Measurements from ENCODE around the gene ZBTB40. TPM values are rescaled to one million over a fixed set of nuclear protein-coding genes. Genes with fewer than 3 reads are reported as not detected.

The ZBTB40 gene
- total RNA-seq, 2 donors from 2014 or later = 11.2 to 16.2 TPM

GRCh38 chr1:22461100-22461499 lies 9.4 kb downstream of the ZBTB40 start:
- Histone ChIP-seq H3K4me1 (no peaks in the 10 kb centered on the region), H3K4me3 (no peak overlapping the region), H3K27ac (no peak overlapping the region), H3K27me3 (no peaks in the 10 kb centered on the region), H3K9me3 (no peaks in the 10 kb centered on the region), H3K36me3 (no peaks in the 10 kb centered on the region), H3K9ac (ENCODE audit: low read depth in 2 of 2, low read length in 2 of 2) (no peak overlapping the region)
- no peak for TF ChIP-seq CTCF (IDR thresholded peaks at IDR 0.05)
- DNase-seq = no peak
- intact Hi-C loops (cut with DNase I) = no loop called here

GRCh38 chr1:22461678-22462527 lies 10.3 kb downstream of the ZBTB40 start:
- no peaks in the 10 kb centered on the region for H3K36me3 ChIP-seq
- no peak for DNase-seq
- intact Hi-C loops (cut with DNase I) = no loop called here
- no peaks in the 10 kb centered on the region for H3K4me1 ChIP-seq
- H3K27me3 ChIP-seq = no peaks in the 10 kb centered on the region
- no peak for TF ChIP-seq CTCF (IDR thresholded peaks at IDR 0.05)
- H3K27ac ChIP-seq = no peak overlapping the region
- H3K9me3 ChIP-seq = no peaks in the 10 kb centered on the region
- H3K4me3 ChIP-seq = no peak overlapping the region
- no peak overlapping the region for H3K9ac ChIP-seq (ENCODE audit: low read depth in 2 of 2, low read length in 2 of 2)

DNA sequence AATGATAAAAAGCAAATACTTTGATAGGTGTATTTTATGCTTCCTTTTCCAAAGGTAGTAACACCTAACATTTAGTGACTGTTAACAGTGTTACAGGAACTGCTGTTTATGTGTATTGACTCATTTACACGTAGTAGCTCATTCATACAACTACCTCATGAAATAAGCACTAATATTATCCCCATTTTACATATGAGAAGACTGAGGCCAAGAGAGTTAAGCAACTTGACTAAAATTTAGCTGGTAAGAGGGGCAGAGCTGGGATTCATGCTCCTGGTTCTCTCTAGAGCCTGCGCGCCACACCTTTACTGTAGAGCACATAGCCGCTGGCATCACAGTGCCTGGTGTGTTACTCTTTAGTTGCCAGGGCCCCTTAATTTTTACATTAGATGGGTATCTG lies 11.3 kb downstream of the ZBTB40 start:
- no peak overlapping the region for H3K4me3 ChIP-seq
- H3K9me3 ChIP-seq = no peaks in the 10 kb centered on the region
- no peaks in the 10 kb centered on the region for H3K36me3 ChIP-seq
- H3K27me3 ChIP-seq = no peaks in the 10 kb centered on the region
- H3K27ac ChIP-seq = no peak overlapping the region
- intact Hi-C loops (cut with DNase I) = no loop called here
- H3K9ac ChIP-seq (ENCODE audit: low read depth in 2 of 2, low read length in 2 of 2) = no peak overlapping the region
- no peaks in the 10 kb centered on the region for H3K4me1 ChIP-seq
- DNase-seq = no peak
- no peak for TF ChIP-seq CTCF (IDR thresholded peaks at IDR 0.05)

DNA sequence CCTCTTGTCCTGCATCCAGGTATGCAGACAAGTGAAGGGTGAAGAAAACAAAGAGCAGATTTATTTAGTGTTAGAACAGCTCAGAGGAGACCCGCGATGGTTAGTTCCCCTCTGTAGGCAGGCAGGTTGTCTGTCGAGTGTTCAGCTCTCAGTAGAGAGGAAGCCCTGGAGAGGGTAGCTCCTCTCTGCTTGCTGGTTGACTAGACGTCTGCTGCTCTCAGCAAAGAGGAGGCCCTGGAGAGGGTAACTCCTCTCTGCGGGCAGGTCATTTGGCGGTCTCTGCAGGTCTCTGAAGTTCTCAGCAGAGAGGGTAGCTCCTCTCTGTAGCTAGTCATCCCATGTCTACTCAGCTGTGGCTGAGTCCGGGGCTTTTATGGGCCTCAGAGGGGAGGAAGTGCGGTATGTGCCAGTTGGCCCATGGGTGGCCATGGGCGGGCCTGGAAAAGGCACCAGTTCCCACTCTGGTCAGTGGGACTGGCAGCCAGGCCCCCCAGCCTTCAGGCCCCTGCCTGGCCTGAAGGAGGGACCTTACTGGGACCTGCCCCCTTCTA lies 13.4 kb downstream of the ZBTB40 start:
- Histone ChIP-seq H3K4me3 (no peak overlapping the region), H3K4me1 (no peaks in the 10 kb centered on the region), H3K27ac (no peak overlapping the region), H3K9me3 (no peaks in the 10 kb centered on the region), H3K9ac (ENCODE audit: low read depth in 2 of 2, low read length in 2 of 2) (no peak overlapping the region), H3K27me3 (no peaks in the 10 kb centered on the region), H3K36me3 (no peaks in the 10 kb centered on the region)
- intact Hi-C loops (cut with DNase I) = no loop called here
- no peak for TF ChIP-seq CTCF (IDR thresholded peaks at IDR 0.05)
- DNase-seq = no peak

- no peak overlapping the region for H3K4me3 ChIP-seq
- no peak for DNase-seq
- H3K27ac ChIP-seq = no peak overlapping the region
- H3K27me3 ChIP-seq = no peaks in the 10 kb centered on the region
- no peaks in the 10 kb centered on the region for H3K9me3 ChIP-seq
- H3K4me1 ChIP-seq = no peaks in the 10 kb centered on the region
- H3K9ac ChIP-seq (ENCODE audit: low read depth in 2 of 2, low read length in 2 of 2) = no peak overlapping the region
- intact Hi-C loops (cut with DNase I) = no loop called here
- H3K36me3 ChIP-seq = no peaks in the 10 kb centered on the region
- TF ChIP-seq CTCF (IDR thresholded peaks at IDR 0.05) = no peak
These were observed 14.0 kb downstream of the ZBTB40 start for GRCh38 chr1:22465671-22466070.

Data from colonic mucosa (tissue), 4 donors.